ENCODE results near the gene PHLDA1.
"Not testable (repeated sequence)": the region's sequence is repeated elsewhere in the genome, so short reads cannot be mapped to it uniquely, and the experiment has no call there.

Gene PHLDA1

GRCh38 chr12:75985566-75985965 lies 46.0 kb downstream of the PHLDA1 start:
- no peak for DNase-seq (ENCODE audit: low spot score)

- no peak for DNase-seq (ENCODE audit: low spot score)
Observed at GRCh38 chr12:75984577-75985182, 46.9 kb downstream of the PHLDA1 start.

- not testable (repeated sequence) for DNase-seq (ENCODE audit: low spot score)
Observed at GRCh38 chr12:75983851-75984250, 47.7 kb downstream of the PHLDA1 start.

- DNase-seq (ENCODE audit: low spot score): no peak
Observed at GRCh38 chr12:75982979-75983660, 48.5 kb downstream of the PHLDA1 start.

GRCh38 chr12:75982169-75982564 lies 49.4 kb downstream of the PHLDA1 start:
- DNase-seq (ENCODE audit: low spot score): no peak

- DNase-seq (ENCODE audit: low spot score): no peak
Observed at GRCh38 chr12:75981247-75982168, 50.1 kb downstream of the PHLDA1 start.

GRCh38 chr12:75979181-75979580 lies 52.4 kb downstream of the PHLDA1 start:
- DNase-seq (ENCODE audit: low spot score): peak; percentile 94

GRCh38 chr12:75978677-75979076 lies 52.9 kb downstream of the PHLDA1 start:
- DNase-seq (ENCODE audit: low spot score): no peak

- peak; percentile 100 for DNase-seq (ENCODE audit: low spot score)
Observed at GRCh38 chr12:75977952-75978671, 53.5 kb downstream of the PHLDA1 start.

- no peak for DNase-seq (ENCODE audit: low spot score)
Observed at GRCh38 chr12:75977590-75977951, 54.0 kb downstream of the PHLDA1 start.

GRCh38 chr12:75976913-75977312 lies 54.7 kb downstream of the PHLDA1 start:
- no peak for DNase-seq (ENCODE audit: low spot score)

- no peak for DNase-seq (ENCODE audit: low spot score)
Observed at GRCh38 chr12:75976113-75976512, 55.5 kb downstream of the PHLDA1 start.

GRCh38 chr12:75975702-75976101 lies 55.9 kb downstream of the PHLDA1 start:
- DNase-seq (ENCODE audit: low spot score): no peak
